Activated CD4-positive, alpha-beta T cell treated with anti-CD3 and anti-CD28 coated beads, Interleukin-2, amount 50 U/mL, for 48 hours (primary cell): ENCODE data around the gene LMF1.

Source experiments
- DNase-seq, 2 experiments: peaks; one replicate each; pipeline ENCODE4 v3.0.0-alpha.2; 2020

Gene LMF1

GRCh38 chr16:1002399-1003166 lies 31.8 kb upstream of the LMF1 start:
- peak; percentile 91 to 94 for DNase-seq

GRCh38 chr16:1001096-1001495 lies 30.3 kb upstream of the LMF1 start:
- DNase-seq, result no peak

GRCh38 chr16:1000608-1001007 lies 29.8 kb upstream of the LMF1 start:
- DNase-seq, result no peak

- no peak for DNase-seq
Observed at GRCh38 chr16:999677-1000076, 28.9 kb upstream of the LMF1 start.

GRCh38 chr16:998615-999014 lies 27.8 kb upstream of the LMF1 start:
- DNase-seq, result no peak

GRCh38 chr16:998211-998610 lies 27.4 kb upstream of the LMF1 start:
- DNase-seq, result peak in 1 of 2 experiments; percentile 36

GRCh38 chr16:997440-998051 lies 26.8 kb upstream of the LMF1 start:
- DNase-seq, result peak; percentile 62 to 75

GRCh38 chr16:996681-997080 lies 25.9 kb upstream of the LMF1 start:
- DNase-seq, result peak in 1 of 2 experiments; percentile 20

- no peak for DNase-seq
Observed at GRCh38 chr16:995783-996182, 25.0 kb upstream of the LMF1 start.

GRCh38 chr16:995087-995486 lies 24.3 kb upstream of the LMF1 start:
- DNase-seq, result no peak

GRCh38 chr16:993731-994130 lies 22.9 kb upstream of the LMF1 start:
- no peak for DNase-seq

GRCh38 chr16:991773-992172 lies 21.0 kb upstream of the LMF1 start:
- DNase-seq, result no peak

GRCh38 chr16:991345-991744 lies 20.6 kb upstream of the LMF1 start:
- DNase-seq, result no peak

GRCh38 chr16:990516-991291 lies 19.9 kb upstream of the LMF1 start:
- DNase-seq, result no peak

- no peak for DNase-seq
Observed at GRCh38 chr16:989354-989814, 18.6 kb upstream of the LMF1 start.

- DNase-seq, result no peak
Observed at GRCh38 chr16:988471-989353, 17.9 kb upstream of the LMF1 start.

- no peak for DNase-seq
Observed at GRCh38 chr16:987906-988305, 17.1 kb upstream of the LMF1 start.

GRCh38 chr16:986925-987582 lies 16.3 kb upstream of the LMF1 start:
- no peak for DNase-seq

GRCh38 chr16:986411-986810 lies 15.6 kb upstream of the LMF1 start:
- DNase-seq, result no peak

GRCh38 chr16:985646-986400 lies 15.0 kb upstream of the LMF1 start:
- no peak for DNase-seq
